ENCODE measurements around the gene ERCC2.
"Not testable (repeated sequence)": the region's sequence is repeated elsewhere in the genome, so short reads cannot be mapped to it uniquely, and the experiment has no call there.

Gene ERCC2

DNA sequence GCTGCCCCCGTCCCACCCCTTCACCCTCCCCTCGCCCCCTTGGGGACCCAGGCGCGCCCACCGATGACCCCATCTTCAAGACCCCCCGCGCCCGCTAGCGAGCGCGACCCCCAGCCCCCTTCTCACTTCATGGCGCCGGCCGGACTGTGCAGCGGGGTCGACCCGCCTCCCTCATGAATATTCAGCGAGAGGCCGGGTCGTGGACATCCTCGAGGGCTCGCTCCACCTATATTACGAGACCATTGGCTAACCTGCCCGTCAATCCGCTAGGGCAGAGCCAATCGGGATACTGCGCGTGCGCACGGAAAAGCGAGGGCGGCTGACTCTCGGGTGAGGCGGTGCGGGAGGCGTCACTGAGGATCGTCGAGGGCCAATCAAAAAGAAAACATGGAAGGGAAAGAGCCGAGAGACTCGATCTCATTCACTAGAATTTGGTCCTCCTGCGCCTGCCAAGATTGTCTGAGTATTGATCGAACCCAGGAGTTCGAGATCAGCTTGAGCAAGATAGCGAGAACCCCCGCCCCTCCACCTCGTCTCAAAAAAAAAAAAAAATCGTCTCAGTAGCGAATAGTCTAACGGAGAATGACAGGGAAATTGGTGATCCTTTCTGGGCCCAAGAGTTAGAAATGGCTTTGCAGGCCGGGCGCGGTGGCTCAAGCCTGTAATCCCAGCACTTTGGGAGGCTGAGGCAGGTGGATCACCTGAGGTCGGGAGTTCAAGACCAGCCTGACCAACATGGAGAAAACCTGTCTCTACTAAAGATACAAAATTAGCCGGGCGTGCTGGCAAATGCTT lies at the start of gene ERCC2:
ERCC2 (minus strand) TSS at position 164 of the 795 bp plus-strand sequence; CDS start at position 131, 33 bp downstream.
- Histone ChIP-seq H3K4me1 (ENCODE audit: control insufficient read depth, insufficient read depth, low read length, unreplicated experiment) (no peaks in the 10 kb centered on the region), H3K79me2 (ENCODE audit: control insufficient read depth, insufficient read depth, low read length, unreplicated experiment) (peaks cover 23% of the 10 kb centered on the region), H3K27ac (ENCODE audit: low read depth, low read length) (peak within 1 kb of the TSS; percentile 60), H3K27me3 (ENCODE audit: insufficient read depth, low read length) (no peaks in the 10 kb centered on the region), H3K4me3 (ENCODE audit: low read depth, low read length) (peak within 1 kb of the TSS; percentile 94), H3K36me3 (ENCODE audit: insufficient read depth, low read length) (0 out of 2 replicates have a peak, but pooled peaks cover 3% of the 10 kb centered on the region), H2AFZ (ENCODE audit: low read length, unreplicated experiment) (peak within 1 kb of the TSS; percentile 50)

DNA sequence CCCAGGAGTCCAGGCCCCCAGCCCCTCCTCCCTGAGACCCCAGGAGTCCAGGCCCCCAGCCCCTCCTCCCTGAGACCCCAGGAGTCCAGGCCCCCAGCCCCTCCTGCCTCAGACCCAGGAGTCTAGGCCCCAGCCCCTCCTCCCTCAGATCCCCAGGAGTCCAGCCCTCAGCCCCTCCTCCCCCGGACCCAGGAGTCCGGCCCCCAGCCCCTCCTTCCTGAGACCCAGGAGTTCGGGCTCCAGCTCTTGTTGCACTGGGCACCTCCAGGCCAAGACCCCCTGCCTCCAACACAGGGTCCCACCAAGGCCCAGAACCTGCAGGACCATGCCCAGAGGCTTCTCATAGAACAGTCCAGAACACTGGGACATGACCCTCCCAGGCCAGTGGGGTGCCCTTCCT lies 49.5 kb upstream of the ERCC2 start:
- no peaks in the 10 kb centered on the region for H3K36me3 ChIP-seq (ENCODE audit: insufficient read depth, low read length)
- H2AFZ ChIP-seq (ENCODE audit: low read length, unreplicated experiment): no peak overlapping the region
- no peaks in the 10 kb centered on the region for H3K27me3 ChIP-seq (ENCODE audit: insufficient read depth, low read length)
- H3K79me2 ChIP-seq (ENCODE audit: control insufficient read depth, insufficient read depth, low read length, unreplicated experiment): peaks cover 23% of the 10 kb centered on the region
- H3K27ac ChIP-seq (ENCODE audit: low read depth, low read length): no peak overlapping the region
- H3K4me1 ChIP-seq (ENCODE audit: control insufficient read depth, insufficient read depth, low read length, unreplicated experiment): peaks cover 7% of the 10 kb centered on the region
- H3K4me3 ChIP-seq (ENCODE audit: low read depth, low read length): no peak overlapping the region

GRCh38 chr19:45419396-45419795 lies 49.0 kb upstream of the ERCC2 start:
- no peak overlapping the region for H3K27ac ChIP-seq (ENCODE audit: low read depth, low read length)
- peaks cover 6% of the 10 kb centered on the region for H3K4me1 ChIP-seq (ENCODE audit: control insufficient read depth, insufficient read depth, low read length, unreplicated experiment)
- no peak overlapping the region for H3K4me3 ChIP-seq (ENCODE audit: low read depth, low read length)
- peaks cover 23% of the 10 kb centered on the region for H3K79me2 ChIP-seq (ENCODE audit: control insufficient read depth, insufficient read depth, low read length, unreplicated experiment)
- H3K27me3 ChIP-seq (ENCODE audit: insufficient read depth, low read length): no peaks in the 10 kb centered on the region
- no peak overlapping the region for H2AFZ ChIP-seq (ENCODE audit: low read length, unreplicated experiment)
- no peaks in the 10 kb centered on the region for H3K36me3 ChIP-seq (ENCODE audit: insufficient read depth, low read length)

- Histone ChIP-seq H2AFZ (ENCODE audit: low read length, unreplicated experiment) (no peak overlapping the region), H3K27ac (ENCODE audit: low read depth, low read length) (no peak overlapping the region), H3K27me3 (ENCODE audit: insufficient read depth, low read length) (no peaks in the 10 kb centered on the region), H3K4me1 (ENCODE audit: control insufficient read depth, insufficient read depth, low read length, unreplicated experiment) (peaks cover 10% of the 10 kb centered on the region), H3K79me2 (ENCODE audit: control insufficient read depth, insufficient read depth, low read length, unreplicated experiment) (peaks cover 23% of the 10 kb centered on the region), H3K4me3 (ENCODE audit: low read depth, low read length) (no peak overlapping the region), H3K36me3 (ENCODE audit: insufficient read depth, low read length) (no peaks in the 10 kb centered on the region)
These were observed 48.4 kb upstream of the ERCC2 start for GRCh38 chr19:45418802-45419201.

- Histone ChIP-seq H3K4me3 (ENCODE audit: low read depth, low read length) (no peak overlapping the region), H3K4me1 (ENCODE audit: control insufficient read depth, insufficient read depth, low read length, unreplicated experiment) (peaks cover 13% of the 10 kb centered on the region), H3K27me3 (ENCODE audit: insufficient read depth, low read length) (no peaks in the 10 kb centered on the region), H3K36me3 (ENCODE audit: insufficient read depth, low read length) (no peaks in the 10 kb centered on the region), H3K79me2 (ENCODE audit: control insufficient read depth, insufficient read depth, low read length, unreplicated experiment) (peaks cover 14% of the 10 kb centered on the region), H2AFZ (ENCODE audit: low read length, unreplicated experiment) (no peak overlapping the region), H3K27ac (ENCODE audit: low read depth, low read length) (no peak overlapping the region)
These were observed 46.8 kb upstream of the ERCC2 start for GRCh38 chr19:45417151-45417550.

DNA sequence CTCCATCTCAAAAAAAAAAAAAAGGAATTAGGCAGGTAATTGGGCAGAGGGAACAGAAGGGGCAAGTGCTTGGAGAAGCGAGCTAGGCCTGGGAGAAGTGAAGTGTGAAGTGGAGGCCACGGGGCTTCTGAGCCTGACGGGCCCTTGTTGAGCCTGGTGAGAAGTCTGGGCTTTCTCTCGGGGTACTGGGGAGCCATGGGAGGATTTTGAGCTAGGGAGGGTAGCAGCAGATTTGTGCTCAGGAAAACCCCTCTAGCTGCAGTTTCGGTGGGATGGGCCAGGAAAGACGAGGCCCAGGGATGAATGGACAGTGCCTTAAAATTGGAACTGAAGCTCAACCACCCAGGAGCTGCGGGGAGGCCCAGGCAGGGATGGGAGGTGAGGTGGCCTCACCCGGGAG lies 44.1 kb upstream of the ERCC2 start:
- H3K27ac ChIP-seq (ENCODE audit: low read depth, low read length): no peak overlapping the region
- no peaks in the 10 kb centered on the region for H3K36me3 ChIP-seq (ENCODE audit: insufficient read depth, low read length)
- H3K4me3 ChIP-seq (ENCODE audit: low read depth, low read length): no peak overlapping the region
- H3K27me3 ChIP-seq (ENCODE audit: insufficient read depth, low read length): no peaks in the 10 kb centered on the region
- no peaks in the 10 kb centered on the region for H3K79me2 ChIP-seq (ENCODE audit: control insufficient read depth, insufficient read depth, low read length, unreplicated experiment)
- H3K4me1 ChIP-seq (ENCODE audit: control insufficient read depth, insufficient read depth, low read length, unreplicated experiment): peaks cover 9% of the 10 kb centered on the region
- no peak overlapping the region for H2AFZ ChIP-seq (ENCODE audit: low read length, unreplicated experiment)

- Histone ChIP-seq H3K27ac (ENCODE audit: low read depth, low read length) (no peak overlapping the region; the same call in 1 of the 2 replicates), H3K4me1 (ENCODE audit: control insufficient read depth, insufficient read depth, low read length, unreplicated experiment) (peaks cover 9% of the 10 kb centered on the region), H3K27me3 (ENCODE audit: insufficient read depth, low read length) (no peaks in the 10 kb centered on the region), H3K79me2 (ENCODE audit: control insufficient read depth, insufficient read depth, low read length, unreplicated experiment) (no peaks in the 10 kb centered on the region), H2AFZ (ENCODE audit: low read length, unreplicated experiment) (no peak overlapping the region), H3K36me3 (ENCODE audit: insufficient read depth, low read length) (no peaks in the 10 kb centered on the region), H3K4me3 (ENCODE audit: low read depth, low read length) (no peak overlapping the region)
These were observed 43.1 kb upstream of the ERCC2 start for GRCh38 chr19:45413497-45413896.

DNA sequence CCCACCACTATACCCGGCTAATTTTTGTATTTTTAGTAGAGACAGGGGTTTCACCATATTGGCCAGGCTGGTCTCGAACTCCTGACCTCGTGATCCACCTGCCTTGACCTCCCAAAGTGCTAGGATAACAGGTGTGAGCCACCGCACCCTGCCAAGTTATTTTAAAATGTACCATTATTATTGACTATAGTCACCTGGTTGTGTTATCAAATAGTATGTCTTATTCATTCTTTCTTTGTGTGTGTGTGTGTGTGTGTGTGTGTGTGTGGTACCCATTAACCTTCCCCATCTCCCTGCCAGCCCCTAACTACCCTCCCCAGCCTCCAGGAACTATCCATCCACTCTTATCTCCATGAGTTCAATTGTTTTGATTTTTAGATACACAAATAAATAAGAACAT lies 40.0 kb upstream of the ERCC2 start:
- not testable (repeated sequence) for H2AFZ ChIP-seq (ENCODE audit: low read length, unreplicated experiment); H3K27ac ChIP-seq (ENCODE audit: low read depth, low read length); H3K36me3 ChIP-seq (ENCODE audit: insufficient read depth, low read length); H3K4me3 ChIP-seq (ENCODE audit: low read depth, low read length); H3K4me1 ChIP-seq (ENCODE audit: control insufficient read depth, insufficient read depth, low read length, unreplicated experiment); H3K79me2 ChIP-seq (ENCODE audit: control insufficient read depth, insufficient read depth, low read length, unreplicated experiment); H3K27me3 ChIP-seq (ENCODE audit: insufficient read depth, low read length)

DNA sequence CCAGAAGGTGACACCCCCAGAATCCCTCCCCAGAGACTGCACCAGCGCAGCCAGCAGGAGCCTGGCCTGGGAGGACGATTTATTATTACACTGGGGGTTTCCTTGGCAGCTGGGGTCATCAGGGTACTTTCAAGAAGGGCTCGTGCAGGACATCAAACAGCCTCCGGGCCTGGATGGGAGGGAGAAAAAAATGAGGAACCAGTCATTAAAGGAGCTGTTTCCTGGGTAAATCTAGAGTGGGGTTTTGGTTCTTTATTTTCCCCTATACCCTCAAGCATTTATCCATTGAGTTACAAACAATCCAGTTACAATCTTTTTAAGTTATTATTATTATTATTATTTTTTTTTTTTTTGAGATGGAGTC lies 39.2 kb upstream of the ERCC2 start:
- no peak overlapping the region for H3K4me3 ChIP-seq (ENCODE audit: low read depth, low read length)
- no peak overlapping the region for H2AFZ ChIP-seq (ENCODE audit: low read length, unreplicated experiment)
- H3K4me1 ChIP-seq (ENCODE audit: control insufficient read depth, insufficient read depth, low read length, unreplicated experiment): peaks cover 9% of the 10 kb centered on the region
- no peaks in the 10 kb centered on the region for H3K27me3 ChIP-seq (ENCODE audit: insufficient read depth, low read length)
- H3K27ac ChIP-seq (ENCODE audit: low read depth, low read length): no peak overlapping the region
- H3K79me2 ChIP-seq (ENCODE audit: control insufficient read depth, insufficient read depth, low read length, unreplicated experiment): peaks cover 6% of the 10 kb centered on the region
- H3K36me3 ChIP-seq (ENCODE audit: insufficient read depth, low read length): no peaks in the 10 kb centered on the region

- Histone ChIP-seq H3K27ac (ENCODE audit: low read depth, low read length) (no peak overlapping the region), H3K36me3 (ENCODE audit: insufficient read depth, low read length) (no peaks in the 10 kb centered on the region), H3K4me3 (ENCODE audit: low read depth, low read length) (no peak overlapping the region), H3K4me1 (ENCODE audit: control insufficient read depth, insufficient read depth, low read length, unreplicated experiment) (peaks cover 9% of the 10 kb centered on the region), H3K27me3 (ENCODE audit: insufficient read depth, low read length) (no peaks in the 10 kb centered on the region), H3K79me2 (ENCODE audit: control insufficient read depth, insufficient read depth, low read length, unreplicated experiment) (peaks cover 10% of the 10 kb centered on the region), H2AFZ (ENCODE audit: low read length, unreplicated experiment) (no peak overlapping the region)
These were observed 38.6 kb upstream of the ERCC2 start for GRCh38 chr19:45408830-45409556.

DNA sequence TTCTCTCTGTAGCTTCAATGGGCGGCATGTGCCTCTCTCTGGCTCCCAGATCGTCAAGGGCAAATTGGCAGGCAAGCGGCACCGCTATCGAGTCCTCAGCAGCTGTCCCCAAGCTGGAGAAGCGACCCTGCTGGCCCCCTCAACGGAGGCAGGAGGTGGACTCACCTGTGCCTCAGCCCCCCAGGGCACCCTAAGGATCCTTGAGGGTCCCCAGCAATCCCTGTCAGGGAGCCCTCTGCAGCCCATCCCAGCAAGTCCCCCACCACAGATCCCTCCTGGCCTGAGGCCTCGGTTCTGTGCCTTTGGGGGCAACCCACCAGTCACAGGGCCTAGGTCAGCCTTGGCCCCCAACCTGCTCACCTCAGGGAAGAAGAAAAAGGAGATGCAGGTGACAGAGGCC lies 37.7 kb upstream of the ERCC2 start:
- H3K36me3 ChIP-seq (ENCODE audit: insufficient read depth, low read length): no peaks in the 10 kb centered on the region
- H2AFZ ChIP-seq (ENCODE audit: low read length, unreplicated experiment): no peak overlapping the region
- H3K79me2 ChIP-seq (ENCODE audit: control insufficient read depth, insufficient read depth, low read length, unreplicated experiment): peaks cover 18% of the 10 kb centered on the region
- no peak overlapping the region for H3K27ac ChIP-seq (ENCODE audit: low read depth, low read length)
- H3K27me3 ChIP-seq (ENCODE audit: insufficient read depth, low read length): no peaks in the 10 kb centered on the region
- peaks cover 9% of the 10 kb centered on the region for H3K4me1 ChIP-seq (ENCODE audit: control insufficient read depth, insufficient read depth, low read length, unreplicated experiment)
- no peak overlapping the region for H3K4me3 ChIP-seq (ENCODE audit: low read depth, low read length)
